CD4-positive, alpha-beta memory T cell (primary cell): ENCODE measurements around the gene NOS1AP. TPM values are rescaled to one million over a fixed set of nuclear protein-coding genes. Genes with fewer than 3 reads are reported as not detected.

ENCODE experiments used
- CTCF ChIA-PET: fragments of 350-600 bp; sonication (Branson Sonifier 250); formaldehyde crosslinking; loops from one replicate; lab custom pipeline; 2021; ENCODE audit warnings: inconsistent platforms; ENCODE audit not compliant: partially characterized antibody; lab: Charles Lee
- POLR2A ChIA-PET: fragments of 350-600 bp; sonication (Branson Sonifier 250); formaldehyde crosslinking; loops from one replicate; lab custom pipeline; 2021; ENCODE audit not compliant: partially characterized antibody; lab: Charles Lee
- DNase-seq, 5 donors: peaks; one replicate each; pipeline versions ENCODE4 v3.0.0 to v3.0.0-alpha.2; 2020 to 2022; ENCODE audit warnings: mixed read lengths in 1 of 5
- H3K27ac ChIP-seq: one replicate; pipeline ENCODE4 v1.7.0; 2013; ENCODE audit warnings: low read depth, low read length
- H3K27me3 ChIP-seq: 2 replicates; pipeline ENCODE4 v1.7.0; 2013; ENCODE audit warnings: mild to moderate bottlenecking, low read length, moderate library complexity; ENCODE audit not compliant: insufficient read depth
- H3K36me3 ChIP-seq: 2 replicates; pipeline ENCODE4 v1.7.0; 2013; ENCODE audit warnings: mild to moderate bottlenecking, low read length, moderate library complexity; ENCODE audit not compliant: insufficient read depth
- H3K4me1 ChIP-seq: 2 replicates; pipeline ENCODE4 v1.7.0; 2013; ENCODE audit warnings: mild to moderate bottlenecking, low read length, moderate library complexity; ENCODE audit not compliant: insufficient read depth
- H3K4me3 ChIP-seq, 2 donors: one replicate each; pipeline ENCODE4 v1.7.0; 2013; ENCODE audit warnings: low read length in 2 of 2, mild to moderate bottlenecking in 1 of 2
- H3K9me3 ChIP-seq, 2 donors: one replicate each; pipeline ENCODE4 v1.7.0; 2013; ENCODE audit warnings: low read length in 2 of 2, control low read depth in 1 of 2; ENCODE audit not compliant: control insufficient read depth in 1 of 2
- H3K27ac Mint-ChIP-seq, 7 donors: one replicate each; pipeline ENCODE4 v1.8.0; 2020 to 2021; ENCODE audit warnings: mixed read lengths in 7 of 7, mild to moderate bottlenecking in 6 of 7, inconsistent platforms in 3 of 7, moderate library complexity in 3 of 7
- H3K27me3 Mint-ChIP-seq, 2 donors: one replicate each; pipeline ENCODE4 v1.8.0; 2020 to 2021; ENCODE audit warnings: mixed read lengths in 2 of 2
- H3K36me3 Mint-ChIP-seq, 2 donors: one replicate each; pipeline ENCODE4 v1.8.0; 2020 to 2021; ENCODE audit warnings: mixed read lengths in 2 of 2, inconsistent platforms in 1 of 2, mild to moderate bottlenecking in 1 of 2
- H3K4me1 Mint-ChIP-seq, 4 donors: one replicate each; pipeline ENCODE4 v1.8.0; 2020 to 2021; ENCODE audit warnings: mixed read lengths in 4 of 4, mild to moderate bottlenecking in 1 of 4
- H3K4me3 Mint-ChIP-seq, 8 donors: one replicate each; pipeline ENCODE4 v1.8.0; 2020 to 2021; ENCODE audit warnings: mixed read lengths in 8 of 8, mild to moderate bottlenecking in 7 of 8, moderate library complexity in 6 of 8, inconsistent platforms in 3 of 8
- H3K9me3 Mint-ChIP-seq, 8 donors: one replicate each; pipeline ENCODE4 v1.8.0; 2020 to 2021; ENCODE audit warnings: mixed read lengths in 8 of 8, mild to moderate bottlenecking in 5 of 8, inconsistent platforms in 3 of 8, moderate library complexity in 1 of 8
- intact Hi-C: fragments of 100-400 bp; cut with micrococcal nuclease; formaldehyde crosslinking; loops from one replicate; pipeline ENCODE4 v1.15.1; 2023
- polyA plus RNA-seq, 2 donors: library from polyadenylated mRNA; unstranded; fragments of 300-500 nt; fragmentation: Illumina TruSeq; gene quantifications; one replicate each; pipeline ENCODE4 v1.2.3, GENCODE V29; 2021
- total RNA-seq, 2 experiments: library from RNA; stranded (reverse); gene quantifications; one replicate each; pipeline ENCODE4 v1.2.3, GENCODE V29; 2021

NOS1AP gene
- total and polyA plus RNA-seq, 4 experiments from 2014 or later, result not detected

GRCh38 chr1:162363823-162364222, 294.3 kb downstream of the NOS1AP start:
- Histone ChIP-seq H3K27ac (no peak overlapping the region), H3K4me3 (no peak overlapping the region), H3K36me3 (no peaks in the 10 kb centered on the region), H3K4me1 (no peaks in the 10 kb centered on the region), H3K27me3 (no peaks in the 10 kb centered on the region), H3K9me3 (no peaks in the 10 kb centered on the region)
- H3K36me3 Mint-ChIP-seq, result no peaks in the 10 kb centered on the region
- H3K4me3 Mint-ChIP-seq, result no peak overlapping the region
- no peaks in the 10 kb centered on the region for H3K9me3 Mint-ChIP-seq
- no peaks in the 10 kb centered on the region for H3K4me1 Mint-ChIP-seq
- intact Hi-C loops, result no loop called here
- H3K27me3 Mint-ChIP-seq, result peaks cover 4 to 10% of the 10 kb centered on the region in 2 donors
- ChIA-PET CTCF (no interaction called here), POLR2A (no interaction called here)
- H3K27ac Mint-ChIP-seq, result no peak overlapping the region
- DNase-seq, result no peak

- H3K4me3 Mint-ChIP-seq, result no peak overlapping the region
- Histone ChIP-seq H3K27me3 (no peaks in the 10 kb centered on the region), H3K4me3 (no peak overlapping the region), H3K9me3 (no peaks in the 10 kb centered on the region), H3K4me1 (no peaks in the 10 kb centered on the region), H3K27ac (no peak overlapping the region), H3K36me3 (no peaks in the 10 kb centered on the region)
- CTCF ChIA-PET, result no interaction called here
- intact Hi-C loops, result no loop called here
- H3K9me3 Mint-ChIP-seq, result no peaks in the 10 kb centered on the region
- peak overlapping the region in 1 of 7 donors; percentile 2 for H3K27ac Mint-ChIP-seq
- H3K27me3 Mint-ChIP-seq, result peaks cover 4 to 10% of the 10 kb centered on the region in 2 donors
- POLR2A ChIA-PET, result no interaction called here
- no peak for DNase-seq
- H3K4me1 Mint-ChIP-seq, result no peaks in the 10 kb centered on the region
- no peaks in the 10 kb centered on the region for H3K36me3 Mint-ChIP-seq
These were observed 295.0 kb downstream of the NOS1AP start for GRCh38 chr1:162364498-162364897.

- DNase-seq, result no peak
- Mint-ChIP-seq H3K36me3 (no peaks in the 10 kb centered on the region), H3K9me3 (no peaks in the 10 kb centered on the region), H3K27ac (no peak overlapping the region), H3K4me3 (no peak overlapping the region), H3K27me3 (peaks cover 4 to 10% of the 10 kb centered on the region in 2 donors), H3K4me1 (no peaks in the 10 kb centered on the region)
- Histone ChIP-seq H3K27me3 (no peaks in the 10 kb centered on the region), H3K36me3 (no peaks in the 10 kb centered on the region), H3K27ac (no peak overlapping the region), H3K4me1 (no peaks in the 10 kb centered on the region), H3K4me3 (no peak overlapping the region), H3K9me3 (no peaks in the 10 kb centered on the region)
- POLR2A ChIA-PET, result no interaction called here
- CTCF ChIA-PET, result interaction anchor here (1.2 to 1.5 kb wide), 2 partner anchors 9 to 10 kb away, joined by 3 read pairs; partner anchors contain the start of gene SPATA46
- intact Hi-C loops, result no loop called here
These were observed 296.0 kb downstream of the NOS1AP start for GRCh38 chr1:162365284-162366020.

GRCh38 chr1:162366149-162366548, 296.7 kb downstream of the NOS1AP start:
- no peaks in the 10 kb centered on the region for H3K4me1 Mint-ChIP-seq
- no peak overlapping the region for H3K27ac ChIP-seq
- H3K4me1 ChIP-seq, result no peaks in the 10 kb centered on the region
- H3K27me3 Mint-ChIP-seq, result peaks cover 4 to 10% of the 10 kb centered on the region in 2 donors
- no peak overlapping the region for H3K4me3 ChIP-seq
- intact Hi-C loops, result no loop called here
- no peaks in the 10 kb centered on the region for H3K9me3 ChIP-seq
- no peaks in the 10 kb centered on the region for H3K36me3 ChIP-seq
- no peaks in the 10 kb centered on the region for H3K36me3 Mint-ChIP-seq
- no peaks in the 10 kb centered on the region for H3K27me3 ChIP-seq
- no peak overlapping the region for H3K27ac Mint-ChIP-seq
- H3K9me3 Mint-ChIP-seq, result no peaks in the 10 kb centered on the region
- no peak for DNase-seq
- no peak overlapping the region for H3K4me3 Mint-ChIP-seq
- POLR2A ChIA-PET, result no interaction called here
- CTCF ChIA-PET, result interaction anchor here (1.2 to 1.5 kb wide), 2 partner anchors 10 kb away, joined by 3 read pairs; partner anchors contain the start of gene SPATA46

- no peaks in the 10 kb centered on the region for H3K4me1 ChIP-seq
- Mint-ChIP-seq H3K4me3 (peak overlapping the region in 2 of 8 donors; percentile 28 to 52), H3K4me1 (no peaks in the 10 kb centered on the region), H3K36me3 (no peaks in the 10 kb centered on the region), H3K9me3 (no peaks in the 10 kb centered on the region), H3K27ac (no peak overlapping the region), H3K27me3 (peaks cover 4 to 10% of the 10 kb centered on the region in 2 donors)
- ChIA-PET POLR2A (no interaction called here), CTCF (interaction anchor here (1.5 kb wide), 1 partner anchor 9 kb away, joined by 3 read pairs; the partner anchor contains the start of gene SPATA46)
- no peaks in the 10 kb centered on the region for H3K27me3 ChIP-seq
- no peak overlapping the region for H3K4me3 ChIP-seq
- no peak overlapping the region for H3K27ac ChIP-seq
- DNase-seq, result no peak
- no peaks in the 10 kb centered on the region for H3K9me3 ChIP-seq
- intact Hi-C loops, result no loop called here
- no peaks in the 10 kb centered on the region for H3K36me3 ChIP-seq
These were observed 297.2 kb downstream of the NOS1AP start for GRCh38 chr1:162366671-162367070.

- Mint-ChIP-seq H3K27ac (no peak overlapping the region), H3K4me3 (peak overlapping the region in 2 of 8 donors; percentile 28 to 52), H3K4me1 (no peaks in the 10 kb centered on the region), H3K9me3 (no peaks in the 10 kb centered on the region), H3K36me3 (no peaks in the 10 kb centered on the region), H3K27me3 (peaks cover 4 to 10% of the 10 kb centered on the region in 2 donors)
- Histone ChIP-seq H3K36me3 (no peaks in the 10 kb centered on the region), H3K27ac (no peak overlapping the region), H3K4me3 (no peak overlapping the region), H3K4me1 (no peaks in the 10 kb centered on the region), H3K9me3 (no peaks in the 10 kb centered on the region), H3K27me3 (no peaks in the 10 kb centered on the region)
- intact Hi-C loops, result no loop called here
- DNase-seq, result no peak
- POLR2A ChIA-PET, result no interaction called here
- CTCF ChIA-PET, result no interaction called here
These were observed 297.6 kb downstream of the NOS1AP start for GRCh38 chr1:162367073-162367472.

GRCh38 chr1:162367772-162368171, 298.3 kb downstream of the NOS1AP start:
- Histone ChIP-seq H3K4me1 (no peaks in the 10 kb centered on the region), H3K27me3 (no peaks in the 10 kb centered on the region), H3K27ac (no peak overlapping the region), H3K4me3 (no peak overlapping the region), H3K9me3 (no peaks in the 10 kb centered on the region), H3K36me3 (no peaks in the 10 kb centered on the region)
- ChIA-PET CTCF (no interaction called here), POLR2A (no interaction called here)
- H3K27me3 Mint-ChIP-seq, result peaks cover 4 to 10% of the 10 kb centered on the region in 2 donors
- no peaks in the 10 kb centered on the region for H3K4me1 Mint-ChIP-seq
- no peaks in the 10 kb centered on the region for H3K36me3 Mint-ChIP-seq
- no peaks in the 10 kb centered on the region for H3K9me3 Mint-ChIP-seq
- H3K27ac Mint-ChIP-seq, result no peak overlapping the region
- no peak overlapping the region for H3K4me3 Mint-ChIP-seq
- intact Hi-C loops, result no loop called here
- DNase-seq, result no peak
